IPS DF 6.9 (cell line): Measurements from ENCODE around the gene ZFPM1.
A peak's percentile ranks its signal among the peaks of the same experiment; 100 is the strongest.

Source experiments
- DNase-seq: peaks from one replicate; pipeline ENCODE4 v3.0.0-alpha.2; 2013; ENCODE audit warnings: low read depth, low spot score
- H3K27ac ChIP-seq: one replicate; pipeline ENCODE4 v1.5.1; 2013; ENCODE audit warnings: low read length, control low read depth
- H3K27me3 ChIP-seq: 2 replicates; pipeline ENCODE4 v1.6.1; 2013; ENCODE audit warnings: mild to moderate bottlenecking, low read length; ENCODE audit not compliant: control insufficient read depth, insufficient read depth
- H3K36me3 ChIP-seq: 2 replicates; pipeline ENCODE4 v1.6.1; 2013; ENCODE audit warnings: low read length; ENCODE audit not compliant: control insufficient read depth, insufficient read depth
- H3K4me1 ChIP-seq: 2 replicates; pipeline ENCODE4 v1.6.1; 2013; ENCODE audit warnings: low read length; ENCODE audit not compliant: control insufficient read depth, insufficient read depth
- H3K4me3 ChIP-seq: 2 replicates; pipeline ENCODE4 v1.5.1; 2013; ENCODE audit warnings: mild to moderate bottlenecking, low read length
- H3K9me3 ChIP-seq: 2 replicates; pipeline ENCODE4 v1.6.1; 2013; ENCODE audit warnings: low read length, inconsistent platforms; ENCODE audit not compliant: control insufficient read depth, insufficient read depth
- WGBS: extraction: QIAGEN DNeasy Blood & Tissue Kit; methylation state at CpG from one replicate; pipeline ENCODE4 v1.1.7; 2013; ENCODE audit warnings: mixed read lengths, missing lambda C conversion rate; ENCODE audit not compliant: insufficient read length, insufficient coverage; 5-methylcytosine and 5-hydroxymethylcytosine counted together

ZFPM1 gene

GRCh38 chr16:88530051-88530857 is 77.2 kb downstream of the ZFPM1 start:
- Histone ChIP-seq H3K36me3 (no peaks in the 10 kb centered on the region; the same call in 1 of the 2 replicates), H3K4me1 (peaks cover 8% of the 10 kb centered on the region), H3K27ac (no peak overlapping the region), H3K4me3 (no peak overlapping the region), H3K9me3 (no peaks in the 10 kb centered on the region), H3K27me3 (no peaks in the 10 kb centered on the region)
- WGBS, result no CpG with 5 or more reads among the region's 27 CpGs
- DNase-seq, result no peak

DNA sequence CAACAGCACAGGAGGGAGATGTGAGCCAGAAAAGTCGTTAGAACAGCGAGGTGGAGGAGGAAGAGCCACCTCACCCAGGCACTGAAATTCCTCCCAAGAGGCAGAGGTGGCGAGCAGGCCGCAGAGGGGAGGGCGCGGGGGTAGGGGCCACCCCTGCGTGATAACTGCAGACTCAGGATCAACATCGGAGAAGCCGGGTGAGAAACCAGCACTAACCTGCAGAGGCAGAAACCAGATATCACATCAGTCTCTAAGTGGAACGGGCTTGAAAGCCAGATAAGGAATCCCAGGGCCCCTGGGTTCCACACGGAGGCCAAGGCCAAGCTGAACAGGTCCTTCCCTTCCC is 77.8 kb downstream of the ZFPM1 start:
- Histone ChIP-seq H3K36me3 (no peaks in the 10 kb centered on the region; the same call in 1 of the 2 replicates), H3K27me3 (no peaks in the 10 kb centered on the region), H3K27ac (no peak overlapping the region), H3K4me1 (peaks cover 6% of the 10 kb centered on the region), H3K9me3 (no peaks in the 10 kb centered on the region), H3K4me3 (no peak overlapping the region)
- DNase-seq, result no peak
- no CpG with 5 or more reads among the region's 11 CpGs for WGBS

DNA sequence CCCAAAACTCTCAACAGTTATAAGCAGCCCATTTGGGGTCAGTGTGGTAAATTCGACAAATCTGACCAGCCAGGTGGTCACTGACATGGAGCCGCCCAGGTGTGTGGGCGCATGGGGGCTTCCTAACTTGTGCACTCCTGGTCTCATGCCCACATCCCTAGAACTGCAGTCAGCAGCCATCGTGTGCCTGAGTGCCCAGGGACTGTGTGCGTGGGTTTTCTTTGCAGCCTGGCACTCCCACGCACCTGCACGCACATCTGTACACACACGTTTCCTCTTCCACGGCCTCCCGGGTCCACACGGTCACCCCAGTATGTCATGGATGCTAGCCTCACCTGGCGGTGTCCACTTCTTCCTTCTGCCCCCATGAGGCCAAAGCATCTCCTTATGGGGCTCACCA is 78.3 kb downstream of the ZFPM1 start:
- H3K4me3 ChIP-seq, result no peak overlapping the region
- H3K27ac ChIP-seq, result no peak overlapping the region
- H3K27me3 ChIP-seq, result no peaks in the 10 kb centered on the region
- DNase-seq, result no peak
- no peaks in the 10 kb centered on the region; the same call in 1 of the 2 replicates for H3K36me3 ChIP-seq
- no CpG with 5 or more reads among the region's 12 CpGs for WGBS
- peaks cover 5% of the 10 kb centered on the region for H3K4me1 ChIP-seq
- H3K9me3 ChIP-seq, result no peaks in the 10 kb centered on the region

DNA sequence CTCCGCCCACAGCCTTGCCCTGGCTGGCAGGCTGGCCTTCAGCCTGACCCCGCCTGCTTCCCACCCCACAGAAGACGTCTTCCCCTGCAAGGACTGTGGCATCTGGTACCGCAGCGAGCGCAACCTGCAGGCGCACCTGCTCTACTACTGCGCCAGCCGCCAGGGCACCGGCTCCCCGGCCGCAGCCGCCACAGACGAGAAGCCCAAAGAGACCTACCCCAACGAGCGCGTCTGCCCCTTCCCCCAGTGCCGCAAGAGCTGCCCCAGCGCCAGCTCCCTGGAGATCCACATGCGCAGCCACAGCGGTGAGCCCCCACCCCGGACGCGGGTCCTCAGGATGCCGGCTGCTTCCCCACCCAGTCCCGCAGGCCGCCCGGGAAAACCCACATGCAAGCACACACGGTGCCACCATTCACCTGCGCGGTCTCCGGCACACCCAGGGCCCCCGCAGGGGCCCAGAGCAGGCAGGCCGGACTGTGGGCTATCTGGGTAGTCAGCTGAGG is 78.9 kb downstream of the ZFPM1 start:
- no peak overlapping the region for H3K4me3 ChIP-seq
- no CpG with 5 or more reads among the region's 34 CpGs for WGBS
- no peaks in the 10 kb centered on the region for H3K27me3 ChIP-seq
- H3K9me3 ChIP-seq, result no peaks in the 10 kb centered on the region
- no peaks in the 10 kb centered on the region; the same call in 1 of the 2 replicates for H3K36me3 ChIP-seq
- H3K4me1 ChIP-seq, result peaks cover 5% of the 10 kb centered on the region
- DNase-seq, result no peak
- H3K27ac ChIP-seq, result no peak overlapping the region

DNA sequence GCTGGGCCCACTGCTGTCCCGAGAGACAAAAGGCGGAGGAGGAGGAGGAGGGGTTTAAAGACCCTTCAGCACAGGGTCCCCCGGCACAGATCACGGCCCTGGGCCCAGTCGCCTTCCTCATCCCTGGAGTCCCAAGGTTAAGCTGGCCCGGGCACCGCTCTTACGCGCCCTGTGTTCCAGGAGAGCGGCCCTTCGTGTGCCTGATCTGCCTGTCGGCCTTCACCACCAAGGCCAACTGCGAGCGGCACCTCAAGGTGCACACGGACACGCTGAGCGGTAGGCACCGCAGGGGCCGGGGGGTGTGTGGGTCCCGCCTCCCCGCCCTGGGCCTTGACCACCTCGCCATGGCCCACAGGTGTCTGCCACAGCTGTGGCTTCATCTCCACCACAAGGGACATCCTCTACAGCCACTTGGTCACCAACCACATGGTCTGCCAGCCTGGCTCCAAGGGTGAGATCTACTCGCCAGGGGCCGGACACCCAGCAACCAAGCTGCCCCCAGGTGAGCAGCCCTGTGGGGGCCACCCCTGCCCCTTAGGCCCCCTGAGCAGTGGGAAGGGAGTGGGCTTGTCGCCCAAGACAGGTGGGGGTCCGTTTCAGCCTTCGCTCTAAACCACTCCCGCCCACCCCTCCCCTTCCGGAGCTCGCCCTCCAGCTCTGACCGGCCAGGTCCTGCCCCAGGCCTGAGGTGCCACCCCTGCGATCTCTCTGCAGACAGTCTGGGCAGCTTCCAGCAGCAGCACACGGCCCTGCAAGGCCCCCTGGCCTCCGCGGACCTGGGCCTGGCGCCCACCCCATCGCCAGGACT is 79.6 kb downstream of the ZFPM1 start:
- peak overlapping the region; percentile 62; the same call in 1 of the 2 replicates for H3K4me3 ChIP-seq

DNA sequence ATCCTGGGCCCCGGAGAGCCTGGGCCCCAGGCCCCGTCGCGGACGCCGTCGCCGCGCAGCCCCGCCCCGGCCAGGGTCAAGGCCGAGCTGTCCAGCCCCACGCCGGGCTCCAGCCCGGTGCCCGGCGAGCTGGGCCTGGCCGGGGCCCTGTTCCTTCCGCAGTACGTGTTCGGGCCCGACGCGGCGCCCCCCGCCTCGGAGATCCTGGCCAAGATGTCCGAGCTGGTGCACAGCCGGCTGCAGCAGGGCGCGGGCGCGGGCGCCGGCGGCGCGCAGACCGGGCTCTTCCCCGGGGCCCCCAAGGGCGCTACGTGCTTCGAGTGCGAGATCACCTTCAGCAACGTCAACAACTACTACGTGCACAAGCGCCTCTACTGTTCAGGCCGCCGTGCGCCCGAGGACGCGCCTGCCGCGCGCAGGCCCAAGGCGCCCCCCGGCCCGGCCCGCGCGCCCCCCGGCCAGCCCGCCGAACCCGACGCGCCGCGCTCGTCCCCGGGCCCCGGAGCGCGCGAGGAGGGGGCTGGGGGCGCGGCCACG is 80.4 kb downstream of the ZFPM1 start:
- Histone ChIP-seq H3K4me1 (peaks cover 5% of the 10 kb centered on the region), H3K27me3 (no peaks in the 10 kb centered on the region), H3K9me3 (no peaks in the 10 kb centered on the region), H3K27ac (no peak overlapping the region), H3K36me3 (no peaks in the 10 kb centered on the region; the same call in 1 of the 2 replicates), H3K4me3 (peak overlapping the region; percentile 62)
- no CpG with 5 or more reads among the region's 79 CpGs for WGBS
- no peak for DNase-seq

More for the DNA sequence above, 79.6 kb downstream of the ZFPM1 start:
- Histone ChIP-seq H3K27ac (no peak overlapping the region), H3K27me3 (no peaks in the 10 kb centered on the region), H3K9me3 (no peaks in the 10 kb centered on the region), H3K36me3 (no peaks in the 10 kb centered on the region; the same call in 1 of the 2 replicates), H3K4me1 (peaks cover 5% of the 10 kb centered on the region)
- WGBS, result no CpG with 5 or more reads among the region's 37 CpGs
- DNase-seq, result no peak

GRCh38 chr16:88533932-88534637 is 81.0 kb downstream of the ZFPM1 start:
- no peaks in the 10 kb centered on the region; the same call in 1 of the 2 replicates for H3K36me3 ChIP-seq
- DNase-seq, result no peak
- WGBS, result no CpG with 5 or more reads among the region's 114 CpGs
- peak overlapping the region; percentile 96 for H3K4me3 ChIP-seq
- H3K4me1 ChIP-seq, result peaks cover 5% of the 10 kb centered on the region
- H3K9me3 ChIP-seq, result no peaks in the 10 kb centered on the region
- no peak overlapping the region for H3K27ac ChIP-seq
- no peaks in the 10 kb centered on the region for H3K27me3 ChIP-seq

DNA sequence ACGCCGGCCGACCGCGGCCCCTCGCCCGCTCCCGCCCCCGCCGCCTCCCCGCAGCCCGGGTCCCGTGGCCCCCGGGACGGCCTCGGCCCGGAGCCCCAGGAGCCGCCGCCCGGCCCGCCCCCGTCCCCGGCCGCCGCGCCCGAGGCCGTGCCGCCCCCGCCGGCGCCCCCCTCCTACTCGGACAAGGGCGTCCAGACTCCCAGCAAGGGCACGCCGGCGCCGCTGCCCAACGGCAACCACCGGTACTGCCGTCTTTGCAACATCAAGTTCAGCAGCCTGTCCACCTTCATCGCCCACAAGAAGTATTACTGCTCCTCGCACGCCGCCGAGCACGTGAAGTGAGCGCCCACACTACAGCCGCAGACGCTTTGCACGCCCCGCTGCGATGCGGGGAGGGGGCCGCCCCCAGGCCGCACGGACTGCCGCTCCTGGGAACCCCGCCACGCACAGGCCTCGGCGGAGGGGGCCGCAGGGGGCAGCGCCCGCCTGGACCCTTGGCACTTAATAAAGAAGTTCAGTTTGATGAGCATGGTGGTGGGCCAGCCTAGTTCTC is 81.6 kb downstream of the ZFPM1 start:
- no peak overlapping the region for H3K27ac ChIP-seq
- peaks cover 5% of the 10 kb centered on the region for H3K4me1 ChIP-seq
- no peaks in the 10 kb centered on the region for H3K9me3 ChIP-seq
- no peak for DNase-seq
- no peaks in the 10 kb centered on the region; the same call in 1 of the 2 replicates for H3K36me3 ChIP-seq
- H3K4me3 ChIP-seq, result peak overlapping the region; percentile 96; the same call in 1 of the 2 replicates
- no CpG with 5 or more reads among the region's 65 CpGs for WGBS
- no peaks in the 10 kb centered on the region for H3K27me3 ChIP-seq

GRCh38 chr16:88535191-88535856 is 82.2 kb downstream of the ZFPM1 start:
- DNase-seq, result no peak
- Histone ChIP-seq H3K9me3 (no peaks in the 10 kb centered on the region), H3K4me1 (peaks cover 5% of the 10 kb centered on the region), H3K4me3 (peak overlapping the region; percentile 33; the same call in 1 of the 2 replicates), H3K27me3 (no peaks in the 10 kb centered on the region), H3K27ac (no peak overlapping the region), H3K36me3 (no peaks in the 10 kb centered on the region)
- no CpG with 5 or more reads among the region's 22 CpGs for WGBS
